A673 (cell line): ENCODE measurements around the gene RERE. TPM values are rescaled to one million over a fixed set of nuclear protein-coding genes. Genes with fewer than 3 reads are reported as not detected.
A peak's percentile ranks its signal among the peaks of the same experiment; 100 is the strongest.

Experiments
- BruUV-seq: library from RNA; stranded (reverse); fragments of 400-500 nt; replicated peaks from 2 replicates; lab custom pipeline; 2021; lab: Mats Ljungman, UMichigan
- CTCF ChIA-PET: fragments of 300-600 bp; sonication (Branson Sonifier 250); formaldehyde crosslinking; loops from one replicate; lab custom pipeline; 2022; ENCODE audit warnings: antibody characterized with exemption; lab: Charles Lee
- POLR2A ChIA-PET: fragments of 300-600 bp; sonication (Branson Sonifier 250); formaldehyde crosslinking; loops from one replicate; lab custom pipeline; 2022; ENCODE audit warnings: antibody characterized with exemption; ENCODE audit not compliant: low non-redundant PET; lab: Charles Lee
- DNase-seq: peaks from one replicate; pipeline ENCODE4 v3.0.0-alpha.2; 2015; ENCODE audit warnings: low spot score
- H3K27ac ChIP-seq: fragments of 200-600 bp; sonication (generic); 2 replicates; pipeline ENCODE4 v1.5.1; 2016; ENCODE audit warnings: mixed run types, low read depth, mild to moderate bottlenecking, mixed read lengths, antibody characterized with exemption, low read length; ENCODE audit not compliant: poor library complexity, severe bottlenecking
- H3K27me3 ChIP-seq: fragments of 200-600 bp; sonication (generic); replicated peaks from 2 replicates; pipeline ENCODE4 v1.6.1; 2017; ENCODE audit warnings: mixed run types, low read depth, mild to moderate bottlenecking, mixed read lengths, antibody characterized with exemption, low read length; ENCODE audit not compliant: insufficient read depth, poor library complexity
- H3K36me3 ChIP-seq: fragments of 200-600 bp; sonication (generic); 2 replicates; pipeline ENCODE4 v1.6.1; 2016; ENCODE audit warnings: mixed run types, mild to moderate bottlenecking, mixed read lengths, antibody characterized with exemption, low read length; ENCODE audit not compliant: insufficient read depth, poor library complexity, severe bottlenecking
- H3K4me1 ChIP-seq: fragments of 200-600 bp; sonication (generic); 2 replicates; pipeline ENCODE4 v1.6.1; 2017; ENCODE audit warnings: mixed run types, mild to moderate bottlenecking, mixed read lengths, antibody characterized with exemption, low read length; ENCODE audit not compliant: insufficient read depth, poor library complexity, severe bottlenecking
- H3K4me3 ChIP-seq: fragments of 200-600 bp; sonication (generic); 2 replicates; pipeline ENCODE4 v1.5.1; 2016; ENCODE audit warnings: low read depth, mixed run types, mild to moderate bottlenecking, mixed read lengths, low read length; ENCODE audit not compliant: poor library complexity, severe bottlenecking
- H3K9me3 ChIP-seq: fragments of 200-600 bp; sonication (generic); 2 replicates; pipeline ENCODE4 v1.6.1; 2016; ENCODE audit warnings: mixed run types, low read depth, mild to moderate bottlenecking, mixed read lengths, antibody characterized with exemption, low read length; ENCODE audit not compliant: poor library complexity, severe bottlenecking
- CTCF ChIP-seq: fragments of 300-800, 200-600 bp; sonication (generic); conservative IDR thresholded peaks from 2 replicates; pipeline ENCODE4 v1.5.1; 2017; ENCODE audit warnings: low read depth, mild to moderate bottlenecking, antibody characterized with exemption, low read length, moderate library complexity, mixed read lengths
- EZH2 ChIP-seq: fragments of 200-600 bp; sonication (generic); IDR thresholded peaks from 2 replicates; pipeline ENCODE4 v1.6.1; 2017; ENCODE audit warnings: borderline replicate concordance, low read depth, mild to moderate bottlenecking, mixed read lengths, antibody characterized with exemption, low read length; ENCODE audit not compliant: poor library complexity, severe bottlenecking
- intact Hi-C: fragments of 100-400 bp; cut with micrococcal nuclease; formaldehyde crosslinking; loops from one replicate; pipeline ENCODE4 v1.10.0; 2022; ENCODE audit not compliant: unreplicated experiment
- total RNA-seq: library from RNA; stranded (reverse); gene quantifications from 2 replicates; pipeline ENCODE4 v1.2.3, GENCODE V29; 2021

The RERE gene
- total RNA-seq, 1 experiment from 2014 or later = 188 TPM

- BruUV-seq = no TSS peak
- Histone ChIP-seq H3K4me1 (peaks cover 72% of the 10 kb centered on the region), H3K9me3 (no peaks in the 10 kb centered on the region), H3K36me3 (peaks cover 36% of the 10 kb centered on the region), H3K27ac (peak overlapping the region; percentile 11), H3K4me3 (no peak overlapping the region), H3K27me3 (no peaks in the 10 kb centered on the region)
- ChIA-PET CTCF (no interaction called here), POLR2A (no interaction called here)
- TF ChIP-seq EZH2 (no peak), CTCF (no peak)
- DNase-seq = no peak
- intact Hi-C loops = no loop called here
Observed at GRCh38 chr1:8365661-8366362, 451.6 kb downstream of the RERE start.

DNA sequence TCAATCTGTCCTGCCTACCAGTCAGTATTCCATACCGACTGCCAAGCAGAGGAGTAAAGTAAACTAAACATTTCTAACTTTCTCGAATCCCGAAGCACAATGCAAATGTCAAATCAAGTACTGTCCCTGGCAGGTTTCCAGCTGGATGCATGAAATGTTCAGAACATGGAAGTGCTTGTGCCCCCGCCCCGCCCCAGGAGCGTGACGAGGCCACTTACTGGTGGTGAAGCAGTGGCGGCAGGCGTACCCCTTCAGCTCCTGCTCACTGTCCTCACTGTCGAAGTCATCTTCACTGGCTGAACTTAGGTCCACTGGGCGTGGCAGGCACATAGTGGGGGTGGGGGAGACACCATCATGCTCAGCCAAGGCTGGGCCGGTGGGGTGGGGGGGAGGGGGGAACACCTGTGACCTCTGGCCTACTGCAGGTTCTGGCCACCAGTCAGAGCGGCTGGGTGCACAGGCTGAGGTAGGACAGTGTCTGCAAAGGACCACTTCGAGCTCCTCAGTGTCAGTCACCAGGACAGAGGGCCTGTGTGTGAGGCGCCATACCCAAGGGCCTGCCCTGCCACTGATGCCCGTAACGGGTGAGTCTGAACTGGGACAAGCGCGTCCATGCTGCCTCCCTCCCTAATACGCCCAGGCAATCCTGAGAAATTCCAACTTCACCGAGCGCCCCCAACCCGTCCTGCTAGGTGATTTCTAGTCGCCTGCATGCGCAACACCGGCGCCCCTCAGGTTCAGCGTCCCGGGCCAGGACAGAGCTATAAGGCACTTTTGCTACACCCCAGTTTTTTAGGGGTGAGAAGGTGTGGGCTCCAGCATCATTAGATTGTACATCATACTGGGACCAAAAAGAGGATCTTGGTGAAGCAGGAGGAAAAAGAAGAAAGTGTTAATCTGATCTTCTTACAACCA is 452.7 kb downstream of the RERE start:
- peak; percentile 71 for DNase-seq
- H3K27ac ChIP-seq = peak overlapping the region; percentile 83
- peaks cover 62% of the 10 kb centered on the region for H3K4me1 ChIP-seq
- no TSS peak for BruUV-seq
- H3K4me3 ChIP-seq = no peak overlapping the region
- H3K27me3 ChIP-seq = no peaks in the 10 kb centered on the region
- H3K36me3 ChIP-seq = peaks cover 43% of the 10 kb centered on the region
- intact Hi-C loops = no loop called here
- H3K9me3 ChIP-seq = no peaks in the 10 kb centered on the region
- no peak for TF ChIP-seq CTCF
- TF ChIP-seq EZH2 = no peak
- ChIA-PET POLR2A (interaction anchor here (0.6 kb wide), 2 partner anchors 240 to 852 kb away, joined by 3 to 4 read pairs; no protein-coding TSS in a partner anchor), CTCF (interaction anchor here (1.0 kb wide), 1 partner anchor 362 kb away, joined by 3 read pairs; no protein-coding TSS in a partner anchor)

- ChIA-PET POLR2A (interaction anchor here (0.6 kb wide), 1 partner anchor 852 kb away, joined by 4 read pairs; no protein-coding TSS in a partner anchor), CTCF (interaction anchor here (0.9 to 1.0 kb wide), 2 partner anchors 14 to 363 kb away, joined by 3 to 4 read pairs; no protein-coding TSS in a partner anchor)
- BruUV-seq = no TSS peak
- Histone ChIP-seq H3K4me3 (peak overlapping the region; percentile 13), H3K9me3 (no peaks in the 10 kb centered on the region), H3K36me3 (peaks cover 53% of the 10 kb centered on the region), H3K27ac (peak overlapping the region; percentile 83), H3K27me3 (no peaks in the 10 kb centered on the region), H3K4me1 (peaks cover 52% of the 10 kb centered on the region)
- DNase-seq = peak; percentile 88
- TF ChIP-seq CTCF (no peak), EZH2 (no peak)
- intact Hi-C loops = no loop called here
Observed at GRCh38 chr1:8363767-8364301, 453.6 kb downstream of the RERE start.
